ENCODE data around the gene TMEM106B. TPM values are rescaled to one million over a fixed set of nuclear protein-coding genes. Genes with fewer than 3 reads are reported as not detected.

TMEM106B gene
- total RNA-seq, 2 experiments from 2014 or later = 5.6 to 9.6 TPM

GRCh38 chr7:12231097-12231496 is 20.0 kb downstream of the TMEM106B start:
- intact Hi-C loops (cut with micrococcal nuclease; ENCODE audit: unreplicated experiment) = no loop called here
- H3K9me3 ChIP-seq (ENCODE audit: low read length) = no peaks in the 10 kb centered on the region
- H3K36me3 ChIP-seq (ENCODE audit: insufficient read depth, low read length) = peaks cover 3% of the 10 kb centered on the region; the same call in 1 of the 2 replicates
- H3K4me2 ChIP-seq (ENCODE audit: low read length) = no peak overlapping the region
- CTCF ChIA-PET (ENCODE audit: unreplicated experiment) = no interaction called here
- no peak overlapping the region for H3K27ac ChIP-seq (ENCODE audit: low read depth, low read length, poor library complexity, severe bottlenecking)
- no peaks in the 10 kb centered on the region for H3K4me1 ChIP-seq (ENCODE audit: insufficient read depth, low read length, poor library complexity, severe bottlenecking)
- no peak for TF ChIP-seq EZH2phosphoT487 (IDR thresholded peaks at IDR 0.05; ENCODE audit: borderline replicate concordance, low read depth, low read length)
- TF ChIP-seq, protein P1, sequence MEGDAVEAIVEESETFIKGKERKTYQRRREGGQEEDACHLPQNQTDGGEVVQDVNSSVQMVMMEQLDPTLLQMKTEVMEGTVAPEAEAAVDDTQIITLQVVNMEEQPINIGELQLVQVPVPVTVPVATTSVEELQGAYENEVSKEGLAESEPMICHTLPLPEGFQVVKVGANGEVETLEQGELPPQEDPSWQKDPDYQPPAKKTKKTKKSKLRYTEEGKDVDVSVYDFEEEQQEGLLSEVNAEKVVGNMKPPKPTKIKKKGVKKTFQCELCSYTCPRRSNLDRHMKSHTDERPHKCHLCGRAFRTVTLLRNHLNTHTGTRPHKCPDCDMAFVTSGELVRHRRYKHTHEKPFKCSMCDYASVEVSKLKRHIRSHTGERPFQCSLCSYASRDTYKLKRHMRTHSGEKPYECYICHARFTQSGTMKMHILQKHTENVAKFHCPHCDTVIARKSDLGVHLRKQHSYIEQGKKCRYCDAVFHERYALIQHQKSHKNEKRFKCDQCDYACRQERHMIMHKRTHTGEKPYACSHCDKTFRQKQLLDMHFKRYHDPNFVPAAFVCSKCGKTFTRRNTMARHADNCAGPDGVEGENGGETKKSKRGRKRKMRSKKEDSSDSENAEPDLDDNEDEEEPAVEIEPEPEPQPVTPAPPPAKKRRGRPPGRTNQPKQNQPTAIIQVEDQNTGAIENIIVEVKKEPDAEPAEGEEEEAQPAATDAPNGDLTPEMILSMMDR (conservative IDR thresholded peaks at IDR 0.05; ENCODE audit: low read length) = no peak
- POLR2A ChIA-PET = interaction anchor here (0.7 kb wide), 1 partner anchor 118 kb away, joined by 4 read pairs; no protein-coding TSS in a partner anchor
- no peaks in the 10 kb centered on the region for H3K9me2 ChIP-seq (ENCODE audit: insufficient read depth, low read length)
- no TSS peak for BruUV-seq (replicated peaks)
- no peak overlapping the region for H3K4me3 ChIP-seq (ENCODE audit: low read depth, low read length, poor library complexity, severe bottlenecking)
- DNase-seq (ENCODE audit: low spot score) = no peak
- no peak overlapping the region for H2AFZ ChIP-seq (ENCODE audit: low read length)
- H3K79me2 ChIP-seq (ENCODE audit: insufficient read depth, low read depth, low read length) = no peaks in the 10 kb centered on the region
- H4K20me1 ChIP-seq (ENCODE audit: insufficient read depth, low read length) = no peaks in the 10 kb centered on the region

DNA sequence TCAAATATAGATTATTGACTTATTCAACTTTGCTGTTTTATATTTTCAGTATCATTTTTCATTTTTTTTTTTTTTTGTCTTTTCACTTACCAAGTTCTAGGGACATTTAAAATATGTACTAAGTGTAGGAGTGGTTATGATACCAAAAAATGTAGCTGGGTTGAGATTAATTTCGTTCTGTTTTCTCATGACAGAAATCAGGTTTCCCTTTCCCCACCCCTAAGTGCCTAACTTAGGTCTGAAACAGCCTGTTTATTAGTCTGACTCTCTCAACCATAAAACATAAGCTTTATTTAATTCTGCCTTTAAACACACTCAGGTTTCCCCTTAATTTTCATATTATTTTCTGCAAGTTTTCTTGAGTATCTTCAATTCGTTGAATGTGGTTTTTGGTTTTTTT is 22.1 kb downstream of the TMEM106B start:
- Histone ChIP-seq H3K9me2 (ENCODE audit: insufficient read depth, low read length) (no peaks in the 10 kb centered on the region), H4K20me1 (ENCODE audit: insufficient read depth, low read length) (no peaks in the 10 kb centered on the region), H3K79me2 (ENCODE audit: insufficient read depth, low read depth, low read length) (no peaks in the 10 kb centered on the region), H3K36me3 (ENCODE audit: insufficient read depth, low read length) (no peaks in the 10 kb centered on the region), H3K4me2 (ENCODE audit: low read length) (no peak overlapping the region), H3K9me3 (ENCODE audit: low read length) (no peaks in the 10 kb centered on the region), H3K4me3 (ENCODE audit: low read depth, low read length, poor library complexity, severe bottlenecking) (no peak overlapping the region), H3K27ac (ENCODE audit: low read depth, low read length, poor library complexity, severe bottlenecking) (no peak overlapping the region), H2AFZ (ENCODE audit: low read length) (no peak overlapping the region), H3K4me1 (ENCODE audit: insufficient read depth, low read length, poor library complexity, severe bottlenecking) (no peaks in the 10 kb centered on the region)
- no peak for TF ChIP-seq EZH2phosphoT487 (IDR thresholded peaks at IDR 0.05; ENCODE audit: borderline replicate concordance, low read depth, low read length)
- TF ChIP-seq, protein P1 (conservative IDR thresholded peaks at IDR 0.05; ENCODE audit: low read length) = no peak
- no TSS peak for BruUV-seq (replicated peaks)
- intact Hi-C loops (cut with micrococcal nuclease; ENCODE audit: unreplicated experiment) = no loop called here
- CTCF ChIA-PET (ENCODE audit: unreplicated experiment) = no interaction called here
- no peak for DNase-seq (ENCODE audit: low spot score)
- POLR2A ChIA-PET = interaction anchor here (0.6 to 0.7 kb wide), 2 partner anchors 18 to 21 kb away, joined by 3 read pairs; no protein-coding TSS in a partner anchor

- TF ChIP-seq, protein P1 (conservative IDR thresholded peaks at IDR 0.05; ENCODE audit: low read length) = no peak
- no peak for TF ChIP-seq EZH2phosphoT487 (IDR thresholded peaks at IDR 0.05; ENCODE audit: borderline replicate concordance, low read depth, low read length)
- no peak overlapping the region for H2AFZ ChIP-seq (ENCODE audit: low read length)
- H3K9me3 ChIP-seq (ENCODE audit: low read length) = no peaks in the 10 kb centered on the region
- no peak overlapping the region for H3K4me3 ChIP-seq (ENCODE audit: low read depth, low read length, poor library complexity, severe bottlenecking)
- H3K27ac ChIP-seq (ENCODE audit: low read depth, low read length, poor library complexity, severe bottlenecking) = no peak overlapping the region
- no peaks in the 10 kb centered on the region for H4K20me1 ChIP-seq (ENCODE audit: insufficient read depth, low read length)
- CTCF ChIA-PET (ENCODE audit: unreplicated experiment) = no interaction called here
- no peak for DNase-seq (ENCODE audit: low spot score)
- no peaks in the 10 kb centered on the region for H3K4me1 ChIP-seq (ENCODE audit: insufficient read depth, low read length, poor library complexity, severe bottlenecking)
- BruUV-seq (replicated peaks) = no TSS peak
- intact Hi-C loops (cut with micrococcal nuclease; ENCODE audit: unreplicated experiment) = no loop called here
- H3K36me3 ChIP-seq (ENCODE audit: insufficient read depth, low read length) = no peaks in the 10 kb centered on the region
- POLR2A ChIA-PET = interaction anchor here (0.7 kb wide), 1 partner anchor 1246 kb away, joined by 3 read pairs; no protein-coding TSS in a partner anchor
- H3K79me2 ChIP-seq (ENCODE audit: insufficient read depth, low read depth, low read length) = no peaks in the 10 kb centered on the region
- H3K4me2 ChIP-seq (ENCODE audit: low read length) = no peak overlapping the region
- H3K9me2 ChIP-seq (ENCODE audit: insufficient read depth, low read length) = no peaks in the 10 kb centered on the region
Measured at GRCh38 chr7:12234334-12234865, 23.3 kb downstream of the TMEM106B start.

All from OCI-LY7 (cell line).